T-helper 1 cell treated with Interleukin-12 subunit alpha and Interleukin-12 subunit beta and Interleukin-4 antibody, amounts not matched to agents 30 ng/mL and 1 ng/mL, for 36 hours (primary cell): Measurements from ENCODE around the gene ACOT7. TPM values are rescaled to one million over a fixed set of nuclear protein-coding genes. Genes with fewer than 3 reads are reported as not detected.

Source experiments
- intact Hi-C: fragments of 100-400 bp; cut with micrococcal nuclease; formaldehyde crosslinking; loops from one replicate; pipeline ENCODE4 v1.15.1; 2024
- total RNA-seq: library from RNA; stranded (reverse); gene quantifications from 2 replicates; pipeline ENCODE4 v1.2.3, GENCODE V29; 2022

The ACOT7 gene
- total RNA-seq, 1 donor from 2014 or later, result 72.3 TPM

GRCh38 chr1:6256645-6257044 is 136.9 kb downstream of the ACOT7 start:
- intact Hi-C loops, result loop anchor here (5.0 kb wide), 1 partner anchor 231 kb away; no protein-coding TSS in a partner anchor

GRCh38 chr1:6254691-6255090 is 138.9 kb downstream of the ACOT7 start:
- intact Hi-C loops, result loop anchor here (5.0 kb wide), 1 partner anchor 233 kb away; no protein-coding TSS in a partner anchor

GRCh38 chr1:6253380-6253779 is 140.2 kb downstream of the ACOT7 start:
- intact Hi-C loops, result no loop called here

GRCh38 chr1:6252374-6252710 is 141.2 kb downstream of the ACOT7 start:
- intact Hi-C loops, result no loop called here

GRCh38 chr1:6251681-6252373 is 141.7 kb downstream of the ACOT7 start:
- intact Hi-C loops, result no loop called here

- intact Hi-C loops, result no loop called here
Measured at GRCh38 chr1:6251233-6251632, 142.3 kb downstream of the ACOT7 start.

- intact Hi-C loops, result loop anchor here (5.0 kb wide), 1 partner anchor 227 kb away; no protein-coding TSS in a partner anchor
Measured at GRCh38 chr1:6249739-6250689, 143.6 kb downstream of the ACOT7 start.

GRCh38 chr1:6248932-6249738 is 144.4 kb downstream of the ACOT7 start:
- intact Hi-C loops, result loop anchor here (5.0 kb wide), 1 partner anchor 228 kb away; no protein-coding TSS in a partner anchor

GRCh38 chr1:6248161-6248776 is 145.3 kb downstream of the ACOT7 start:
- intact Hi-C loops, result loop anchor here (5.0 kb wide), 1 partner anchor 229 kb away; no protein-coding TSS in a partner anchor

- intact Hi-C loops, result loop anchor here (1.0 to 5.0 kb wide), 3 partner anchors 49 to 230 kb away; partner anchors contain the start of gene RPL22
Measured at GRCh38 chr1:6247651-6248050, 145.9 kb downstream of the ACOT7 start.

- intact Hi-C loops, result loop anchor here (1.0 to 5.0 kb wide), 8 partner anchors 10 to 231 kb away; partner anchors contain the start of gene RPL22
Measured at GRCh38 chr1:6246497-6247467, 146.8 kb downstream of the ACOT7 start.

GRCh38 chr1:6245869-6246496 is 147.6 kb downstream of the ACOT7 start:
- intact Hi-C loops, result loop anchor here (1.0 to 5.0 kb wide), 8 partner anchors 10 to 231 kb away; partner anchors contain the start of gene RPL22

- intact Hi-C loops, result loop anchor here (1.0 to 5.0 kb wide), 2 partner anchors 137 to 232 kb away; no protein-coding TSS in a partner anchor
Measured at GRCh38 chr1:6245086-6245868, 148.3 kb downstream of the ACOT7 start.

GRCh38 chr1:6244401-6245049 is 149.0 kb downstream of the ACOT7 start:
- intact Hi-C loops, result loop anchor here (1.0 to 5.0 kb wide), 2 partner anchors 136 to 233 kb away; no protein-coding TSS in a partner anchor

GRCh38 chr1:6243993-6244392 is 149.6 kb downstream of the ACOT7 start, which contains the start of gene HES3:
Gene HES3 (plus strand): TSS chr1:6244179. CDS start chr1:6244366, 187 bp downstream.
- intact Hi-C loops, result no loop called here

GRCh38 chr1:6243053-6243834 is 150.3 kb downstream of the ACOT7 start:
- intact Hi-C loops, result no loop called here
